BLaER1 (cell line): Measurements from ENCODE around the gene TRIM17.

Source experiments
- H3K27ac ChIP-seq: shearing (Covaris generic); formaldehyde crosslinking; 2 replicates; pipeline ENCODE4 v1.8.1; 2022
- H3K27me3 ChIP-seq: shearing (Covaris generic); formaldehyde crosslinking; 2 replicates; pipeline ENCODE4 v1.8.1; 2022
- H3K36me3 ChIP-seq: shearing (Covaris generic); formaldehyde crosslinking; 2 replicates; pipeline ENCODE4 v1.8.1; 2022
- H3K4me1 ChIP-seq: shearing (Covaris generic); formaldehyde crosslinking; 2 replicates; pipeline ENCODE4 v1.8.1; 2022
- H3K4me2 ChIP-seq: shearing (Covaris generic); formaldehyde crosslinking; 2 replicates; pipeline ENCODE4 v1.8.1; 2022
- H3K4me3 ChIP-seq: shearing (Covaris generic); formaldehyde crosslinking; 2 replicates; pipeline ENCODE4 v1.8.1; 2022
- H3K9ac ChIP-seq: shearing (Covaris generic); formaldehyde crosslinking; 2 replicates; pipeline ENCODE4 v1.8.1; 2022
- H3K9me3 ChIP-seq: shearing (Covaris generic); formaldehyde crosslinking; 2 replicates; pipeline ENCODE4 v1.8.1; 2022
- H4K20me1 ChIP-seq: shearing (Covaris generic); formaldehyde crosslinking; 2 replicates; pipeline ENCODE4 v1.8.1; 2022
- Cebpa-rat ChIP-seq: shearing (Covaris generic); IDR thresholded peaks from 2 replicates; pipeline ENCODE4 v1.8.1; 2022

The TRIM17 gene

GRCh38 chr1:228358039-228358763, 58.5 kb downstream of the TRIM17 start:
- Histone ChIP-seq H3K4me1 (peaks cover 10% of the 10 kb centered on the region), H3K36me3 (peaks cover under 1% of the 10 kb centered on the region; the same call in 1 of the 2 replicates)
- TF ChIP-seq Cebpa-rat = no peak

More at GRCh38 chr1:228358039-228358763, 58.5 kb downstream of the TRIM17 start:
- Histone ChIP-seq H3K4me3 (no peak overlapping the region), H4K20me1 (no peaks in the 10 kb centered on the region), H3K27me3 (no peaks in the 10 kb centered on the region), H3K4me2 (no peak overlapping the region), H3K9me3 (no peaks in the 10 kb centered on the region), H3K27ac (no peak overlapping the region), H3K9ac (no peak overlapping the region)
